ENCODE results near the gene SLC47A1. TPM values are rescaled to one million over a fixed set of nuclear protein-coding genes. Genes with fewer than 3 reads are reported as not detected.
A peak's percentile ranks its signal among the peaks of the same experiment; 100 is the strongest.
"Not testable (repeated sequence)": the region's sequence is repeated elsewhere in the genome, so short reads cannot be mapped to it uniquely, and the experiment has no call there.

Gene SLC47A1
- total RNA-seq, 1 experiment from 2014 or later, result 13.0 TPM

DNA sequence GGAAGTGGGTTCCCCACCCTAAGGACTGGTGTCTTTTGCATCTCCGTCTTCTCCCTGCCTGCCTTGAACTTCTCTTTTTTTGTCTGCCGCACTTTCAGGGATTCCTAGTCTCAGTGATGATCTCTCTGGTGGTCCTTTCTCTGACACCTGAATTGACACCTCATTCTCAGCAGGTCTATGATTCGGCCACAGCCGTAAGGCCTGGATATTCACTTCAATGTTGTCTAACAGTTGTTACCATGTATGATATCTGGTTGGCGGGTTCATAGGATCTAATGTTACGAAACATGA, 25.1 kb upstream of the SLC47A1 start:
- no peak for DNase-seq
- Histone ChIP-seq H3K27me3 (ENCODE audit: control insufficient read depth, insufficient read depth, low read length) (no peaks in the 10 kb centered on the region), H3K36me3 (replicated peaks; ENCODE audit: control insufficient read depth, insufficient read depth, low read length) (no peaks in the 10 kb centered on the region), H3K4me3 (ENCODE audit: insufficient read depth, low read depth, low read length) (peak overlapping the region; percentile 69)

DNA sequence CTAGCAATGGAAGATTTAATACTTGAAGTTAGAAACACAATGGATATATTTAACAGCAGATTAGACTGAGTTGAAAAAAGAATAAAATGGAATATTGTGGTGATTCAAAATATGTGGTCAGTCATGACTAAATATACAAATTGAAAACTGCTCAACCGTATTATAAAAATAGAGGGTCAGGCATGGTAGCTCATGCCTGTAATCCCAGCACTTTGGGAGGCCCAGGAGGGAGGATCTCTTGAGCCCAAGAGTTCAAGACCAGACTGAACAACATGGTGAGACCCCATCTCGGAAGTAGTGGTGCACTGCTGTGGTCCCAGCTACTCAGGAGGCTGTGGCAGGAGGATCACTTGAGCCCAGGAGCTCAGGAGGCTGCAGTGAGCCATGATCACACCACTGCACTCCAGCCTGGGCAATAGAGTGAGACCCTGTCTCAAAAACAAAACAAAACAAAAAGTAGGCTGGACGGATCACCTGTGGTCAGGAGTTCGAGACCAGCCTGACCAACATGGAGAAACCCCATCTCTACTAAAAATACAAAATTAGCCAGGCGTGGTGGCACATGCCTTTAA, 24.3 kb upstream of the SLC47A1 start:
- H3K36me3 ChIP-seq (replicated peaks; ENCODE audit: control insufficient read depth, insufficient read depth, low read length); DNase-seq; H3K27me3 ChIP-seq (ENCODE audit: control insufficient read depth, insufficient read depth, low read length); H3K4me3 ChIP-seq (ENCODE audit: insufficient read depth, low read depth, low read length): not testable (repeated sequence)

DNA sequence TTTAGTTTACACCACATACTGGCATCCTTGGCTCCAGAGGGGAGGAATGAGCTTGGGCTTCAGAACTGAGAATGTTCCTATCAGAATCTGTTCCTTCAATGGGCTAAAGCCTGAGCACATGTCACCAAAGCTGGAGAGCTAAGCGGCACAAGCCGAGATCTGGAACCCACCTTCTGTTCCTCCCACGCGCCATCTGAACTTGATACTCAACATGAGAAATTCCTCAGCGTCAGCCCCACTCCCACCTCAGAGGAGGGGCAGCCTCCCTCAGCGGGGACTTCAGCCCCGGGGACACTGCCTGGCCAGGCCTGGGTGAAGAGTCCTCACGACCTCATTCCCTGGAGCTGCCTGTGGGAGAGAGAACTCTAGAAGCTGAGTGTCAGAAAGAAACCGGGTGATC, 22.8 kb upstream of the SLC47A1 start:
- Histone ChIP-seq H3K4me3 (ENCODE audit: insufficient read depth, low read depth, low read length) (no peak overlapping the region), H3K36me3 (replicated peaks; ENCODE audit: control insufficient read depth, insufficient read depth, low read length) (no peaks in the 10 kb centered on the region), H3K27me3 (ENCODE audit: control insufficient read depth, insufficient read depth, low read length) (no peaks in the 10 kb centered on the region)
- no peak for DNase-seq

DNA sequence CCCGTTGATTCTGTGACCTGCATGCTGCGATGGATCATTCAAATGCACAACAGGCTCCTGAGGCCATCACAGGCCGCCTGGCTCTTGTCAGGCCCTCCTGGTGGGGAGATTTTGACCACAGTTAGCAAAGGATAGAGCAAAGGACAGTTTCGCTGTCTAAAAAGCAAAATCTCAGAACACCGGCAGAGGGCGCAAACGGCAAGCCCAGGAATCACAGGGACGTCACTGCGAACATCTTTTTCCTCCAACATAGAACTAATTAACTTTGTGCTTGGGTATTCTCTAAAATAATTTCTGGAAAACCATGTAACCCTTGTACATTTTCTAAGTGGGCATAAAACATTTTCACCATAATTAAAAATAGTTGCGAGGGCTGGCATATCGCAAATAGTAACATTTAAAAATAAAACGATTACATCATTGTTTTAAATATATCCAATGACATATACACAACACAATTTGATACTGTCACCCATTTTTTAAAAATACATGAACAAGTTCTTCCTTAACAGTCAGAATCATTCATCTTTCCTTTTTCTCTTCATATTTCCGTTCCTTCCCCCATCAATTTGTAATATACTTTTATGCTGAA, 19.7 kb upstream of the SLC47A1 start:
- Histone ChIP-seq H3K36me3 (replicated peaks; ENCODE audit: control insufficient read depth, insufficient read depth, low read length) (no peaks in the 10 kb centered on the region), H3K27me3 (ENCODE audit: control insufficient read depth, insufficient read depth, low read length) (no peaks in the 10 kb centered on the region), H3K4me3 (ENCODE audit: insufficient read depth, low read depth, low read length) (no peak overlapping the region)
- DNase-seq, result peak; percentile 78

DNA sequence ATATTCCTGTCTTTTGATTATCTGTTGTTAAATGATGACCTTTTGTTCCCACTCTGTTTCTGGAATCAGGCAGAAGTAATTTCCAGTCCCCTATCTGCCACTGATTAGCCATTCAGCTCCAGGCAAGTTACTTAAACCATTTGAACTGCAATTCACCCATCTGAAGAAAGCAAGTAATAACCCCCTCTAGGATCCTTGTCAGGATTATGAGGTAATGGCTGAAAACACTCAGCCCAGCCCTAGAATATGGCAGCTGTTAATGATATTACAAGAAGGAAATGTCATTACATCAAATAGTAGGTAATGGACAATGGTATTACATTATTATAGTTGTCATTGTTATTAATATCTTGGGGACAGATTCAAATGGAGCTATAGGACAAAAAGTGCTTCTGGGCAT, 16.0 kb upstream of the SLC47A1 start:
- H3K36me3 ChIP-seq (replicated peaks; ENCODE audit: control insufficient read depth, insufficient read depth, low read length), result no peaks in the 10 kb centered on the region
- no peak overlapping the region for H3K4me3 ChIP-seq (ENCODE audit: insufficient read depth, low read depth, low read length)
- DNase-seq, result no peak
- H3K27me3 ChIP-seq (ENCODE audit: control insufficient read depth, insufficient read depth, low read length), result no peaks in the 10 kb centered on the region

DNA sequence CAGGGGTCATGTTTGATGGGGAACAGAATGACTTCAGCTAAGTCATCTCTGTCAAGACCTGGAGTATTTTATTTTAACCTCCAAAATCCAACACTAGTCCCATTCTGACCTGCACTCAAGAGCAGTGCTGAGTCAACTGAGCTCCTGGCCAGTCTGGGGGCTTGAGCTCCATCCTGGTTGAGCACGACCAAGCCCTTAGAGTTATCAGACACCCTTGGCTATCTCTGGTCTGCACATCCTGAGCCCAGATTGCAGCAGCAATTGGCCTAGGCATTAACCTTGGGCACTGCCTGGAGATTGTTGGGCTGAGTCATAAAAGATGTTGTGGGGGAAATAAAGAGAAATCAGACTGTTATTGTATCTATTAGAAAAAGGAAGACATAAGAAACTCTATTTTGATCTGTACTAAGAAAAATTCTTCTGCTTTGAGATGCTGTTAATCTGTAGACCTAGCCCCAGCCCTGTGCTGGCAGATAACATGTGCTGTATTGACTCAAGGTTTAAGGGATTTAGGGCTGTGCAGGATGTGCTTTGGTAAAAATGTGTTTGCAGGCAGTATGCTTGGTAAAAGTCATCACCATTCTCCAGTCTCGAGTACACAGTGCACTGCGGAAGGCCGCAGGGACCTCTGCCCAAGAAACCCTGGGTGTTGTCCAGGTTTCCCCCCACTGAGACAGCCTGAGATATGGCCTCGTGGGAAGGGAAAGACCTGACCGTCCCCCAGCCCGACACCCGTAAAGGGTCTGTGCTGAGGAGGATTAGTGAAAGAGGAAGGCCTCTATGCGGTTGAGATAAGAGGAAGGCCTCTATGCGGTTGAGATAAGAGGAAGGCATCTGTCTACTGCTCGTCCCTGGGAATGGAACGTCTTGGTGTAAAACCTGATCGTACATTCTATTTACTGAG, 14.0 kb upstream of the SLC47A1 start:
- not testable (repeated sequence) for H3K36me3 ChIP-seq (replicated peaks; ENCODE audit: control insufficient read depth, insufficient read depth, low read length); H3K4me3 ChIP-seq (ENCODE audit: insufficient read depth, low read depth, low read length); H3K27me3 ChIP-seq (ENCODE audit: control insufficient read depth, insufficient read depth, low read length); DNase-seq

DNA sequence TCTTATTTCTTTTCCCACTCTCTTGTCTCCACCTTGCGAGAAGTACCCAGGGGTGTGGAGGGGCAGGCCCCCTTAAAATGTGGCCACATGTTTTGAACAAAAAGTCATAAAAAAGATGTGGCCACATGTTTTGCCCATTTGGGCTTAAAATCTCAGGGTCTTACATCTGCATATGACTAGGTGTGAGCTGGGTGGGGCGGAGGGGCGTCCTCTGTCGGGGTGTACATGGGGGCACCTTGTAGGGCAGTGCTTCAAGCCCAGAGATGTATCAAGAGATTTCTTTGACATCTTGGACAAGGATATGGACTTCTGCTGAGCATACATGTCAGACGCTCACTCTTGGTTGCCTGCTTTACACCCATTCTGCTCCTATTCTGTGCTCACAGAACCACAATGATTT, 13.0 kb upstream of the SLC47A1 start:
- Histone ChIP-seq H3K36me3 (replicated peaks; ENCODE audit: control insufficient read depth, insufficient read depth, low read length) (no peaks in the 10 kb centered on the region), H3K4me3 (ENCODE audit: insufficient read depth, low read depth, low read length) (no peak overlapping the region), H3K27me3 (ENCODE audit: control insufficient read depth, insufficient read depth, low read length) (no peaks in the 10 kb centered on the region)
- DNase-seq, result no peak

DNA sequence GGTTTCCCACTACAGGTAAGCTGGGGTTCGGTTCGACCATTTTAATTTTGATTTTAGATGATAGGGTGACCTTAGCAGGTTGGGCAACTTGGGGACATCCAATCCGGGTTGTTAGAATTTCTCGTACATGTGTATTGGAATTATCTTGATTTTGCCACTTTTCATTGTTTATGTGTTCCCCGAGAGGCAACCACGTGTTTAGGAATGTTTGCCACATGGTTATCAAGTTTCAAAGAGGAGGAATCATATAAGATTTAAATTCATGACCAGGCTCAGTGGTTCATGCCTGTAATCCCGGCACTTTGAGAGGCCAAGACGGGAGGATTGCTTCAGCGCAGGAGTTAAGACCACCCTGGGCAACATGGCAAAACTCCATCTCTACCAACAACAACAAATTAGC, 10.0 kb upstream of the SLC47A1 start:
- H3K36me3 ChIP-seq (replicated peaks; ENCODE audit: control insufficient read depth, insufficient read depth, low read length), result no peaks in the 10 kb centered on the region
- DNase-seq, result no peak
- H3K27me3 ChIP-seq (ENCODE audit: control insufficient read depth, insufficient read depth, low read length), result no peaks in the 10 kb centered on the region
- no peak overlapping the region for H3K4me3 ChIP-seq (ENCODE audit: insufficient read depth, low read depth, low read length)

DNA sequence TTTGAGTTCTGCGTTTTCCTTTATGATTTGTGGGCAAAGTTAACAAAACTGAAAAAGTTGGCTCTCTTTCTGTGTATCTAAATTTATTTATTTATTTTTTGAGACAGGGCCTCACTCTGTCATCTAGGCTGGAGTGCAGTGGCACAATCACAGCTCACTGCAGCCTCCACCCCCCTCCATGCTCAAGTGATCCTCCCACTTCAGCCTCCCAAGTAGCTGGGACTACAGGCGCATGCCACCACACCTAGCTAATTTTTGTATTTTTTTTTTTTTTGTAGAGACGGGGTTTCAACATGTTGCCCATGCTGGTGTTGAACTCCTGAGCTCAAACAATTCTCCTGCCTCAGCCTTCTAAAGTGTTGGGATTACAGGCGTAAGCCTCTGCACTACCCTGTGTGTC, 6.7 kb upstream of the SLC47A1 start:
- H3K27me3 ChIP-seq (ENCODE audit: control insufficient read depth, insufficient read depth, low read length); H3K4me3 ChIP-seq (ENCODE audit: insufficient read depth, low read depth, low read length); H3K36me3 ChIP-seq (replicated peaks; ENCODE audit: control insufficient read depth, insufficient read depth, low read length); DNase-seq: not testable (repeated sequence)

DNA sequence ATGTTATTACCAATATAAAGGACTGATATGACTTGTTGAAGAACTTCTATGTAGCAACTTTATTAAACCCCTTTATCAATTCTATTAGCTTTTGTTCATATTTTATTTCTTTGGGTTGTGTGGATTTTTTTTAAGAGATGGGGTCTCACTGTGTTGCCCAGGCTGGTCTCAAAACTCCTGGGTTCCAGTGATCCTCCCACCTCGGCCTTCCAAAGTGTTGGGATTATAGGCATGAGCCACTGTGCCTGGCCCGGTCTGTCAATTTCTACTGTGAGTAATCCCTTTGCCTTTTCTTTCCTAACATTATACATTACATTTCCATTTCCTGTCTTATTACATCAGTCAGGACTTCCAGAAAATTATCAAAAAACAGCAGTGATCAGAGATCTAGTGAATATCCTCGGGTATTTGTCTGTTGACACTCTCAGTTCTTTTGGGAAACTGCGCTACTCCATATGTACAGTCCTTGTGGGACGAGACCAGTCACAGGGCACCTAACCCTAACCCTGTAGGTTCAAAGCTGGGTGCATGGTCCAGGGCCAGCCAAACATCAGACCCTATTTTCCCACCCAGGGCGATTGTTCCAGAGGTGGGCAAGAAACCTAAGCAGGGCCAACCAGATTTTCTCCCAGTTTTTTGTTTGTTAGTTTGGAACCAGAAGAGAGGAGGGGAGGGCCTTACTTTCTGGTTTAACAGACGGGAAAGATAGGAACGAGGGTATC, 1.7 kb upstream of the SLC47A1 start:
- peaks cover 26% of the 10 kb centered on the region for H3K27me3 ChIP-seq (ENCODE audit: control insufficient read depth, insufficient read depth, low read length)
- H3K36me3 ChIP-seq (replicated peaks; ENCODE audit: control insufficient read depth, insufficient read depth, low read length), result no peaks in the 10 kb centered on the region
- DNase-seq, result no peak
- H3K4me3 ChIP-seq (ENCODE audit: insufficient read depth, low read depth, low read length), result no peak overlapping the region

DNA sequence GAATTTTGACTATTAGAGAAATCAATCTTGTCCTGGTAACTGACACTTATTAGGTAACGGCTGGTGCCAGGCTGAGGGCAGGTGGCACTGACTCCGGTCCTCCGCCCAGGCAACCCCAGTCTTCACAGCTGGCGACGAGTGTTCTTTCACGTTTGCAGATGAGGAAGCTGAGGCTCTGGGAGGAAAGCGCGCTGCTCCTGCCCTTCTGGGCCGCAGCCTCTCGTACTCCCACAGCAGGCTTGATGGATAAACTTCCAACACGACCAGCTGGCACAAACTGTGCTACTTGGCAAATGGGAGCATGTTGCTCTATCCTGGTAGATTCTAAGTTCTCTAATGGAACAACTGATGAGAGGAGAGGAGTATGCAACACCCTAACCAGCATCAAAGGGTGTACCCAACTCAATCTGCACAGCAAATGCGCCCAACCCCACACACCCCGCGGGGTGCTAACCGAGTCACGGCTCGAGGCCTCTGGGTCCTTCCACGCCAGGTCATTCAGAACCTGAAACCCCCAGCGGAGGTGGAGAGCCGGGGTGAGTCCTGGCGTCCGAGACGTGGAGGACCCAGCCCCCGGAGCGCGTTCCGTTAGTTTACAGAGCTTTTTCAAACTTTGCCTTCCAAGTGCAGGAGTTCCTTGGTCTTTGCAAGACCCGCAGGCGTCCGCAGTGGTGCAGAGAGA, 477 bp upstream of the SLC47A1 start:
- no peaks in the 10 kb centered on the region for H3K36me3 ChIP-seq (replicated peaks; ENCODE audit: control insufficient read depth, insufficient read depth, low read length)
- DNase-seq, result peak; percentile 53
- H3K4me3 ChIP-seq (ENCODE audit: insufficient read depth, low read depth, low read length), result peak overlapping the region; percentile 68
- H3K27me3 ChIP-seq (ENCODE audit: control insufficient read depth, insufficient read depth, low read length), result peaks cover 26% of the 10 kb centered on the region

DNA sequence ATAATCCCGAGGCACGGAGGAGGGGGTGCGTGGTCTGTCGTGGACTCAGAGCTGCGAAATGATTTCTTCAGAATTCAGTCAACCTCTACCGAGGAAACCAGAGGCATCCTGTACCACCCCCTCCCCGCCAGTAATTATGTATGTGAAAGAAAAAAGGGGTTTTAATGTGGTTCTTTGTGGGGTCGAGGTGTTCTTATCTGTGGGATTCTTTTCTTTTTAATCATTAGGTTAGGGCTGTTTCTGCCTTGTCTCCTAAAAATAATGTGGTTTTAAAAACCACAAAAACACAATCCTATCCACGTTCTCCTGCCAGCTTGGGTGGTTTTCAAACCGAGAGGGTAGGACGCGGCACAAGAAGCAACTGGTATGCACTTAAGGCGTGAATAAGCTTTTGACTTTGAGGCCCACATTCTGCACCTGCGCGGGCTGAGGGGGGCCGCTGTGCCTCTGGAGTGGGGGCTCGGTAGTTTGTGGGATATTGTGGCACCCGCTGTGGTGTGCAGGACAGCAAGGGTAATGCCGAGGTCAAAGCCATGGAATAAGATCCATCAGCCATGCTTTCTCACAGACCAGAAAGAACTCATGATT, 1.0 kb downstream of the SLC47A1 start:
- peak overlapping the region; percentile 68 for H3K4me3 ChIP-seq (ENCODE audit: insufficient read depth, low read depth, low read length)
- no peaks in the 10 kb centered on the region for H3K36me3 ChIP-seq (replicated peaks; ENCODE audit: control insufficient read depth, insufficient read depth, low read length)
- peaks cover 26% of the 10 kb centered on the region for H3K27me3 ChIP-seq (ENCODE audit: control insufficient read depth, insufficient read depth, low read length)
- no peak for DNase-seq

DNA sequence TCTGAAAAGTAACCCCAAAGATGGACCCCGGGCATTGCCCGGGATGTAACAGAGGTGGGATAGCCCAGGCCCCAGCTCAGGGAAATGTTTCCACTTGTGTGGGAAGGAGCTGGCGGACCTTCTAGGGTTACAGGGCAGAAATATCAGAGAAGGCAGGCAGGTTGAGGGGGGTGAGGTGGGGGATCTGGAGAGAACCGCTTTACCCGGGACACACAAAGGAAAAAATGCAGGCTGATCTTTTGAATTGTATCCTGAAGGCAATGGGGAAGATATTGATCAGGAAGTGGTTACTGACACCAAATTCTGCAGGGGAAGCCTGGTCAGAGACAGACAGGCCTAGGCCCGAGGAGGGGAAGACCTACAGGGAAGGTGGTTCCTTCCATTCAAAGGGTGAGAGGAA, 3.5 kb downstream of the SLC47A1 start:
- DNase-seq, result no peak
- Histone ChIP-seq H3K36me3 (replicated peaks; ENCODE audit: control insufficient read depth, insufficient read depth, low read length) (no peaks in the 10 kb centered on the region), H3K27me3 (ENCODE audit: control insufficient read depth, insufficient read depth, low read length) (peaks cover 26% of the 10 kb centered on the region), H3K4me3 (ENCODE audit: insufficient read depth, low read depth, low read length) (no peak overlapping the region)

Measured in H7 (cell line).